ENCODE measurements around the gene ZFHX3.

DNA sequence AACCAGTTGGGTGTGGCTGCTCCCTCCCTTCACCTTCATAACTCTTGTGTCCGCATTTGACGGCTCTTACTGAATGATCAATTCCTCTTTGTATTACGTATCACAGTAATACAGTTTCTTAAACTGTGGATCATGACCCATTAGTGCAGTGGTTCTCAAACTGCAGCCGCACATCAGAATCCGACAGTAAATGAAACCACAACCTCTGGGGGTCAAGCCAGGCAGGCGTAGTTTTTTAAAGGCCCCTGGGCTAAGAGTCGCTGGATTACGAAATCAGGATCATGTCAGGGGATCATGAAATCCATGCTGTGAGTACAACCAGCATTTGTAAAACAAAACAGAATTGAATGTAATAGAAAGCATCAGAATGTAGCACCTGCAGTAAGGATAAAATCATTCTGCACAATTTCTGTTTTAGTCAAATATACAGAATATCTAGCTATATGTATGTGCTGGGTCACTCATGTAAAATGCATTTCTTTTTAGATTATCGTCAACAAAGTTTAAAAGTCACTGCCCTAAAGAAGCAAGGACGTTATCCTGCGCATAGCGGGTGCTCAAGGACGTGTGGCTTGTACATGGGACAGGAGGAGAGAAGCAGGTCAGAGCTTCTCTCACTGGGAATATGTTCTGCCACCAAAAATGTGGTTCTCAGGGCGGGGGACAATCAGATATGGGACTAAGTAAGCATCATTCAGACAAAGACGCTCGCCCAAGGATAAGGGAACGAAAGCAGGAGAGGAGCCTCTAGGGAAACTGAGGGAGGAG, 113.1 kb downstream of the ZFHX3 start:
- TF ChIP-seq, protein P1, sequence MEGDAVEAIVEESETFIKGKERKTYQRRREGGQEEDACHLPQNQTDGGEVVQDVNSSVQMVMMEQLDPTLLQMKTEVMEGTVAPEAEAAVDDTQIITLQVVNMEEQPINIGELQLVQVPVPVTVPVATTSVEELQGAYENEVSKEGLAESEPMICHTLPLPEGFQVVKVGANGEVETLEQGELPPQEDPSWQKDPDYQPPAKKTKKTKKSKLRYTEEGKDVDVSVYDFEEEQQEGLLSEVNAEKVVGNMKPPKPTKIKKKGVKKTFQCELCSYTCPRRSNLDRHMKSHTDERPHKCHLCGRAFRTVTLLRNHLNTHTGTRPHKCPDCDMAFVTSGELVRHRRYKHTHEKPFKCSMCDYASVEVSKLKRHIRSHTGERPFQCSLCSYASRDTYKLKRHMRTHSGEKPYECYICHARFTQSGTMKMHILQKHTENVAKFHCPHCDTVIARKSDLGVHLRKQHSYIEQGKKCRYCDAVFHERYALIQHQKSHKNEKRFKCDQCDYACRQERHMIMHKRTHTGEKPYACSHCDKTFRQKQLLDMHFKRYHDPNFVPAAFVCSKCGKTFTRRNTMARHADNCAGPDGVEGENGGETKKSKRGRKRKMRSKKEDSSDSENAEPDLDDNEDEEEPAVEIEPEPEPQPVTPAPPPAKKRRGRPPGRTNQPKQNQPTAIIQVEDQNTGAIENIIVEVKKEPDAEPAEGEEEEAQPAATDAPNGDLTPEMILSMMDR (conservative IDR thresholded peaks at IDR 0.05; ENCODE audit: low read depth, low read length) = no peak
- TF ChIP-seq EZH2 (IDR thresholded peaks at IDR 0.05; ENCODE audit: borderline replicate concordance, low read depth, low read length, poor library complexity, severe bottlenecking) = no peak

All from A673 (cell line).